Uterus (tissue), 2 donors: Measurements from ENCODE around the gene TNPO3.

Source experiments
- CTCF ChIP-seq, 4 experiments: fragments of 200-600 bp in 2 of 4; fragments of 450-650 bp in 2 of 4; sonication (generic) in 2 of 4; IDR thresholded peaks; one replicate each; pipeline ENCODE4 v1.5.1; 2016 to 2019; ENCODE audit warnings: antibody characterized with exemption in 4 of 4, mild to moderate bottlenecking in 2 of 4, moderate library complexity in 1 of 4
- POLR2A ChIP-seq, 2 donors: fragments of 450-650 bp; IDR thresholded peaks; one replicate each; pipeline ENCODE4 v1.6.1; 2016; ENCODE audit warnings: antibody characterized with exemption in 2 of 2, mild to moderate bottlenecking in 1 of 2, moderate library complexity in 1 of 2

- TF ChIP-seq CTCF (IDR thresholded peaks at IDR 0.05) (no peak), POLR2A (IDR thresholded peaks at IDR 0.05) (no peak)
Measured at GRCh38 chr7:129101746-129102145, 46.8 kb upstream of the TNPO3 start.
